Activated CD8-positive, alpha-beta memory T cell treated with anti-CD3 and anti-CD28 coated beads for 36 hours (primary cell): ENCODE data around the gene GLCCI1. TPM values are rescaled to one million over a fixed set of nuclear protein-coding genes. Genes with fewer than 3 reads are reported as not detected.

ENCODE experiments used
- CTCF ChIA-PET: fragments of 350-600 bp; sonication (Branson Sonifier 250); formaldehyde crosslinking; loops from one replicate; lab custom pipeline; 2021; ENCODE audit warnings: antibody characterized with exemption; lab: Charles Lee
- POLR2A ChIA-PET: fragments of 350-600 bp; sonication (Branson Sonifier 250); formaldehyde crosslinking; loops from one replicate; lab custom pipeline; 2021; ENCODE audit warnings: antibody characterized with exemption; lab: Charles Lee
- total RNA-seq, 2 experiments: library from RNA; stranded (reverse); gene quantifications; one replicate each; pipeline ENCODE4 v1.2.3, GENCODE V29; 2021

Gene GLCCI1
- total RNA-seq, 2 experiments from 2014 or later = 10.0 to 11.0 TPM

- ChIA-PET POLR2A (no interaction called here), CTCF (no interaction called here)
These were observed 144.1 kb downstream of the GLCCI1 start for GRCh38 chr7:8112685-8113084.

- ChIA-PET POLR2A (no interaction called here), CTCF (no interaction called here)
These were observed 144.6 kb downstream of the GLCCI1 start for GRCh38 chr7:8113184-8113583.

DNA sequence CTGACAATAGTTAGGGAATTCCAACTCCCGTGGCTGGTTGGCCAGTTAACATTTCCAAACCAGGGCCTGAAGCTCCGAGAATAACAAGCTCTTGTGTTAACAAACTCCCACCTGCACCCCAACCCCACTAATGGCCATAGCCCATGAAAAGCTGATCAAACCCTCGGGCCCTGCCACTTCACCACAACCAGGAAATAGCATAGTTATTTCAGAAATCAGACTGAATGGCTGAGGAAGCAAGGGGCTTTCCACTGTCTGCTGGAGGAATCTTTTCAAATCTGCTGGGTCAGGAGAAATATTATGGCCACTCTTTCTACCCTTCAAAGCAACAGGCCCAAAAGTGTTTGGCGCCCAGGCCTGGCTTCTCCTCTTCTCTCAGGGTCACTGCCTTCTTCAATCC, 145.6 kb downstream of the GLCCI1 start:
- CTCF ChIA-PET = no interaction called here
- POLR2A ChIA-PET = no interaction called here

DNA sequence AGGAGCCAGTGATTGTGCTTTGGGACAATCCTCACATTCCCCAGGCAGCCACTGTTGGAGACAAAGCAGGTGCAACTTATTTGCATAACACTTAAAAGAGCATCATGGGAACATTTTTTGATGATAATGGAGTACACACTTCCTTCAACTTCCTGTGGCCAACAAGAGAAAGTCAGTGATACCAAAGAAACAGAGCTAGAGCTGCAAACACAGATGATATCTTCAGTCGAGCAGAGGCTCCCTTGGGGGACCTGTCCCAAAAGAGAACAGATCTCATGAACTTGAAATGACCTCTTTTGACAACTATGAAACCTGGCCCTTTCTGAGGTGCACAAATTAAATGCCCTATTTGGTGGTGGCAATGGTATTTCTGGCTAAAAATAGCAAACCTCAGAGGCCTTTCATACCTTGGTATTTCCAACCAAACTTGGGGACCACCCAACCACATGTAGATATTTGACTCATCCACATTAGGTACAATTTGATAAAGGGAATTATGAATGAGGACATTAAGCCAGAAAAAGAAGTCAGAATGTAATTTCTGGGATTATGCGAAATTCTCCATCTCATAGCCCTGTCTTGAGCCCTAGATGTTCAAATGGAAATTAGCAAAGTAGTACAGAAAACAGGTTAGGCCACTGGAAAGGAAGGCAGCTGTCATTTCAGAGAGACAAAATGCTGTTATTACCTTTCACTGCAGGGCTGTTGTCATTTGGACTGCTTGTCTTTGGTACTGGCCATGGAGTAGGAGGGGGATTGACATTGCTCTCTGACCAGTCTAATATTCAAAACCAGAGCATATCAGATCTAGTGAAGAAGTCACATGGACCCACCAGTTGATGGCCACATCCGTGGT, 147.2 kb downstream of the GLCCI1 start:
- POLR2A ChIA-PET = interaction anchor here (0.6 kb wide), 1 partner anchor 935 kb away, joined by 3 read pairs; no protein-coding TSS in a partner anchor
- CTCF ChIA-PET = interaction anchor here (1.4 kb wide), 1 partner anchor 11 kb away, joined by 3 read pairs; no protein-coding TSS in a partner anchor

DNA sequence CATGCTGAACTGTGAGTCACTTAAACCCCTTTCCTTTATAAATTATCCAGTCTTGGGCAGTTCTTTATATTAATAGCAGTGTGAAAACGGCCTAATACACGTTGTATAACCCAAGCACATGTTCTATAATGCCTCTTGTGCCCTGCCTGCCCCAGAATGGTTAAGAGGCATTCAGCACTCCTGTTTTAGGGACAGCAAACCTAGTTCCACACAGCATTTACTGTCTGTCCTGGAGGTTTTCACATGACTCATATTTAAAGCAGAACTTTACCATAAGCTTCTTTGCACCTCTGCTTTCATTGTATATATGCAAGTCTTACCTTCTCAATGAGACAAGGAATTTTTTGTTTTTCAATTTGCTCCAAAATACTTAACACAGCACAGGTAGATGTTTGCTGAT, 148.6 kb downstream of the GLCCI1 start:
- ChIA-PET POLR2A (no interaction called here), CTCF (no interaction called here)

DNA sequence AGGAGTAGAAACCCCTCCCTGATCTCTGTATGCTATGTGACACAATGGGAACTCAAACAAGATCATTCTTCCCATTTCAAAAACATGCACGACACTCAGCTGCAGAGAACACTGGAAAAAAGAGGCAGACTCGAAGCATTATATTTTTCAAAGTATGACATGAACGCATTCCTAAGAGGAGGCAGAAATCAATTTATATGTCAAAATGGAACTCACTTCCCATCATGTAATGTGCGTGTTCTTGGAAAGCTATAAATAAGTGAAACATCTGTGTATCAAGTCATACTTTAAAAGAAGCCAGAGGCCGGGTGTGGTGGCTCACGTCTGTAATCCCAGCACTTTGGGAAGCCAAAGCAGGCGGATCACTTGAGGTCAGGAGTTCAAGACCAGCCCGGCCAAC, 150.7 kb downstream of the GLCCI1 start:
- POLR2A ChIA-PET = no interaction called here
- CTCF ChIA-PET = interaction anchor here (0.6 kb wide), 1 partner anchor 596 kb away, joined by 3 read pairs; no protein-coding TSS in a partner anchor

- POLR2A ChIA-PET = no interaction called here
- CTCF ChIA-PET = interaction anchor here (0.9 kb wide), 1 partner anchor 79 kb away, joined by 3 read pairs; no protein-coding TSS in a partner anchor
These were observed 151.9 kb downstream of the GLCCI1 start for GRCh38 chr7:8120390-8121058.

- ChIA-PET POLR2A (no interaction called here), CTCF (no interaction called here)
These were observed 152.6 kb downstream of the GLCCI1 start for GRCh38 chr7:8121243-8121642.

GRCh38 chr7:8125680-8126444, 157.3 kb downstream of the GLCCI1 start:
- CTCF ChIA-PET = interaction anchor here (0.5 to 2.1 kb wide), 3 partner anchors 10 to 1870 kb away, joined by 3 to 6 read pairs (median 6); no protein-coding TSS in a partner anchor
- POLR2A ChIA-PET = interaction anchor here (0.7 to 1.9 kb wide), 6 partner anchors 8 to 486 kb away, joined by 3 to 6 read pairs (median 6); no protein-coding TSS in a partner anchor

- POLR2A ChIA-PET = interaction anchor here (1.2 to 1.9 kb wide), 3 partner anchors 7 to 182 kb away, joined by 4 to 6 read pairs (median 6); no protein-coding TSS in a partner anchor
These were observed 158.1 kb downstream of the GLCCI1 start for GRCh38 chr7:8126601-8127167.

GRCh38 chr7:8128449-8129317, 160.1 kb downstream of the GLCCI1 start:
- CTCF ChIA-PET = no interaction called here
- POLR2A ChIA-PET = interaction anchor here (0.7 kb wide), 1 partner anchor 954 kb away, joined by 3 read pairs; no protein-coding TSS in a partner anchor

More at GRCh38 chr7:8126601-8127167, 158.1 kb downstream of the GLCCI1 start:
- CTCF ChIA-PET = interaction anchor here (0.7 to 2.1 kb wide), 2 partner anchors 9 to 11 kb away, joined by 3 to 6 read pairs; no protein-coding TSS in a partner anchor

DNA sequence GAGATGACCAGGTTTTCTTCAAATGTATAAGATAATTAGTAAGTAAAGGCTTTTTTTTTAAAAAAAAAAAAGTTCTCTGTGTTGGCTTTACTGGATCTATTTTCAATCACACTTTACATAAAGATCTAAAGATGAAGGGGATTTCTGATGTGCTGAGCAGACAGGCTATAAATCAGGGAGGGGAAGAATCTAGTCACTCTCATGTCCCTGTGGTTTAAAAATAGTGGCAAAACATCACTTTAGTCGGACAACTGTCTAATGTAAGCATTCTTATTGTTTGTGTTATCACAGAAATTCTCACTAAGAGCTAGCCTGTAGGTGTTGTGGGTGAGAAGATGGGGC, 160.7 kb downstream of the GLCCI1 start:
- POLR2A ChIA-PET = no interaction called here
- CTCF ChIA-PET = no interaction called here

DNA sequence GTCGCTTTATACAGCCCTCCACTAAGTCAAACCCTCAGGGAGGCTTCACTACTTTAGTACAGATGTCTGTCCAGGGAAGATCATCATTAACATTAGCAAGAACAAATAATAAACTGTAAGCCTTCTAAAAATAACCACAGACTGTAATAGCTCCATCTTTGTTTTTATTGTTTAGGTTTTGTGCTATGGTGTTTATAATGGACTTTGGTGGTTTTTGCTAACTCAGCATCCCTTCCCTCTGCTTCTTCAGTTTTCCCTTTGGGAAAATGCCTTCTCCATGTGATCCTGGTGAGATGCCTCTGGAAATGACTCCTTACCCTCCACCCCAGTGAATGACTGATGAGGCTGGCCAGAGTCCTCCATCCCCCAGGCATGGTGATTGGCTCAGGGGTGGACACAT, 162.1 kb downstream of the GLCCI1 start:
- ChIA-PET CTCF (no interaction called here), POLR2A (no interaction called here)

GRCh38 chr7:8131694-8132605, 163.4 kb downstream of the GLCCI1 start:
- ChIA-PET POLR2A (no interaction called here), CTCF (interaction anchor here (1.1 kb wide), 1 partner anchor 451 kb away, joined by 3 read pairs; no protein-coding TSS in a partner anchor)

DNA sequence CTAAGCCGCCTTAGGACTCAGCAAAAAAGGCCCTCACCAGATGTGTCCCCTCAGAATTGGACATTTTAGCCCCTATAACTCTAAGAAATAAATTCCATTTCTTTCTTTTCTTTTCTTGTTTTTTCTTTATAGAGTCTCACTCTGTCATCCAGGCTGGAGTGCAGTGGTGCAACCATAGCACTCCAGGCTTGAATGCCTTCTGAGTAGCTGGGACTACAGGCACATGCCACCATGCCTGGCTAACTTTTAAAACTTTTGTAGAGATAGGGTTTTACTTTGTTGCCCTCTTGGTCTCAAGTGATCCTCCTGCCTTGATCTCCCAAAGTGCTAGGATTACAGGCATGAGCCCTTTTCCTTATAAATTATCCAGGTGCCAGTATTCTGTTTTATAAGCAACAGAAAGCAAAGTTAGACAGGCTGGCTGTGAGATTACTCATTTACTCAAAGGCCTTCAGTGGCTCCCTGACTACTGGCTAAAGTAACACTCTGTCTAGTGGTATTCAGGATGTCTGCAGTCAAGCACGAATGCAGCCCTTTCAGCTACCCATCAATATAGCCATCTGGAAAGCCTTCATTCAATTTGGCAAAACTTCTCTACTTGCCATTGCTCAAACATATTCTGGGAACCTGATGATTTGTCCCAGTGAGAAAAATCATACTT, 164.7 kb downstream of the GLCCI1 start:
- ChIA-PET CTCF (interaction anchor here (0.7 to 1.8 kb wide), 3 partner anchors 65 to 493 kb away, joined by 3 to 4 read pairs (median 3); partner anchors contain the start of gene UMAD1), POLR2A (interaction anchor here (1.0 kb wide), 1 partner anchor 7 kb away, joined by 4 read pairs; no protein-coding TSS in a partner anchor)
